Endothelial cell (in vitro differentiated cells): ENCODE data around the gene FRS2. TPM values are rescaled to one million over a fixed set of nuclear protein-coding genes. Genes with fewer than 3 reads are reported as not detected.
A peak's percentile ranks its signal among the peaks of the same experiment; 100 is the strongest.

ENCODE experiments used
- DNase-seq: peaks from one replicate; pipeline ENCODE4 v3.0.0; 2021; ENCODE audit warnings: low spot score
- H3K27ac Mint-ChIP-seq: one replicate; pipeline ENCODE4 v1.8.0; 2021; ENCODE audit warnings: mixed read lengths, inconsistent platforms; ENCODE audit not compliant: unreplicated experiment
- H3K27me3 Mint-ChIP-seq: one replicate; pipeline ENCODE4 v1.8.0; 2021; ENCODE audit warnings: mild to moderate bottlenecking, moderate library complexity, mixed read lengths, inconsistent platforms; ENCODE audit not compliant: unreplicated experiment
- H3K36me3 Mint-ChIP-seq: one replicate; pipeline ENCODE4 v1.8.0; 2021; ENCODE audit warnings: mild to moderate bottlenecking, low read depth, mixed read lengths, inconsistent platforms; ENCODE audit not compliant: unreplicated experiment
- H3K4me1 Mint-ChIP-seq: one replicate; pipeline ENCODE4 v1.8.0; 2021; ENCODE audit warnings: mild to moderate bottlenecking, mixed read lengths, inconsistent platforms; ENCODE audit not compliant: unreplicated experiment
- H3K4me3 Mint-ChIP-seq: one replicate; pipeline ENCODE4 v1.8.0; 2021; ENCODE audit warnings: mild to moderate bottlenecking, mixed read lengths, inconsistent platforms; ENCODE audit not compliant: unreplicated experiment
- H3K9me3 Mint-ChIP-seq: one replicate; pipeline ENCODE4 v1.8.0; 2021; ENCODE audit warnings: mixed read lengths, inconsistent platforms; ENCODE audit not compliant: unreplicated experiment
- CTCF ChIP-seq: fragments of 200-600 bp; sonication (generic); IDR thresholded peaks from one replicate; pipeline ENCODE4 v1.5.0; 2021; ENCODE audit warnings: antibody characterized with exemption; ENCODE audit not compliant: unreplicated experiment
- long read RNA-seq: library from polyadenylated mRNA; unstranded; transcript quantifications from one replicate; pipeline ENCODE4 v2.0.0, GENCODE V29; 2020; ENCODE audit not compliant: unreplicated experiment
- total RNA-seq: library from RNA; stranded (reverse); fragmentation: NEBNext Ultra II Directional; extraction: Animal tissue kit (Norgen Biotek cat#: 25700); gene quantifications from one replicate; pipeline ENCODE4 v1.2.1, GENCODE V29; 2021; ENCODE audit not compliant: unreplicated experiment

The FRS2 gene
- total RNA-seq: 22.9 TPM
- long read RNA-seq, partial matches to known transcripts: 0 of 1 reads
- long read RNA-seq, other reads (novel, unspliced or antisense): 1 of 1 reads

GRCh38 chr12:69470189-69471075 is at the start of gene FRS2:
FRS2 (plus strand) TSS chr12:69470388; CDS start chr12:69569031, 98,643 bp downstream.
- DNase-seq: peak; percentile 92
- H3K9me3 Mint-ChIP-seq: no peaks in the 10 kb centered on the region
- H3K27ac Mint-ChIP-seq: peak within 1 kb of the TSS; percentile 95
- H3K4me1 Mint-ChIP-seq: peaks cover 13% of the 10 kb centered on the region
- H3K36me3 Mint-ChIP-seq: peaks cover 3% of the 10 kb centered on the region
- peak within 1 kb of the TSS; percentile 98 for H3K4me3 Mint-ChIP-seq
- H3K27me3 Mint-ChIP-seq: peaks cover 6% of the 10 kb centered on the region
- TF ChIP-seq CTCF: no peak

GRCh38 chr12:69421548-69421947 is 48.6 kb upstream of the FRS2 start:
- no peak overlapping the region for H3K4me3 Mint-ChIP-seq
- H3K9me3 Mint-ChIP-seq: no peaks in the 10 kb centered on the region
- no peak for TF ChIP-seq CTCF
- H3K36me3 Mint-ChIP-seq: no peaks in the 10 kb centered on the region
- H3K4me1 Mint-ChIP-seq: no peaks in the 10 kb centered on the region
- no peak overlapping the region for H3K27ac Mint-ChIP-seq
- H3K27me3 Mint-ChIP-seq: peaks cover 2% of the 10 kb centered on the region
- no peak for DNase-seq

- Mint-ChIP-seq H3K27ac (no peak overlapping the region), H3K36me3 (no peaks in the 10 kb centered on the region), H3K27me3 (peaks cover 4% of the 10 kb centered on the region), H3K4me1 (no peaks in the 10 kb centered on the region), H3K4me3 (no peak overlapping the region), H3K9me3 (no peaks in the 10 kb centered on the region)
- TF ChIP-seq CTCF: no peak
- DNase-seq: no peak
Measured at GRCh38 chr12:69423037-69423905, 46.9 kb upstream of the FRS2 start.

- H3K36me3 Mint-ChIP-seq: no peaks in the 10 kb centered on the region
- no peak overlapping the region for H3K4me3 Mint-ChIP-seq
- H3K27ac Mint-ChIP-seq: no peak overlapping the region
- H3K27me3 Mint-ChIP-seq: peaks cover 4% of the 10 kb centered on the region
- peaks cover 11% of the 10 kb centered on the region for H3K4me1 Mint-ChIP-seq
- no peaks in the 10 kb centered on the region for H3K9me3 Mint-ChIP-seq
- no peak for DNase-seq
- TF ChIP-seq CTCF: no peak
Measured at GRCh38 chr12:69425417-69425816, 44.8 kb upstream of the FRS2 start.
